Gastrocnemius medialis (tissue), 4 donors: ENCODE results near the gene CCDC160. TPM values are rescaled to one million over a fixed set of nuclear protein-coding genes. Genes with fewer than 3 reads are reported as not detected.
"Not testable (repeated sequence)": the region's sequence is repeated elsewhere in the genome, so short reads cannot be mapped to it uniquely, and the experiment has no call there.

Experiments
- ATAC-seq, 2 donors: fragments of 150-250 bp; one replicate each; pipeline ENCODE4 v1.9.1; 2016
- DNase-seq, 2 donors: peaks; one replicate each; pipeline ENCODE4 v3.0.0-alpha.2; 2019
- H3K27ac ChIP-seq, 4 donors: fragments of 200-600 bp; sonication (generic); 1 replicate in 1 of 4; 2 replicates in 3 of 4; pipeline ENCODE4 v1.5.1; 2016 to 2018; ENCODE audit warnings: mild to moderate bottlenecking in 2 of 4, moderate library complexity in 1 of 4
- H3K27me3 ChIP-seq, 3 donors: fragments of 200-600 bp; sonication (generic) in 2 of 3; 1 replicate in 1 of 3; 2 replicates in 2 of 3; pipeline versions ENCODE4 v1.5.1 to v1.6.0; 2016 to 2019; ENCODE audit warnings: mild to moderate bottlenecking in 1 of 3, moderate library complexity in 1 of 3
- H3K36me3 ChIP-seq, 2 donors: fragments of 200-600 bp; sonication (generic) in 1 of 2; one replicate each; pipeline ENCODE4 v1.5.1; 2017 to 2018
- H3K4me1 ChIP-seq, 2 donors: fragments of 200-600 bp; sonication (generic) in 1 of 2; one replicate each; pipeline ENCODE4 v1.5.1; 2016 to 2017; ENCODE audit warnings: mild to moderate bottlenecking in 2 of 2
- H3K4me3 ChIP-seq, 4 donors: fragments of 200-600 bp; sonication (generic) in 3 of 4; 1 replicate in 1 of 4; 2 replicates in 3 of 4; pipeline ENCODE4 v1.5.1; 2016 to 2019; ENCODE audit warnings: mild to moderate bottlenecking in 2 of 4
- H3K9me3 ChIP-seq, 3 donors: fragments of 200-600 bp; sonication (generic) in 2 of 3; 1 replicate in 1 of 3; 2 replicates in 2 of 3; pipeline ENCODE4 v1.5.1; 2016 to 2019
- CTCF ChIP-seq, 5 experiments: fragments of 450-650 bp in 3 of 5; fragments of 200-600 bp in 2 of 5; sonication (generic) in 2 of 5; IDR thresholded peaks in 4 of 5; conservative IDR thresholded peaks in 1 of 5; 1 replicate in 4 of 5; 2 replicates in 1 of 5; pipeline ENCODE4 v1.5.1; 2016 to 2019; ENCODE audit warnings: antibody characterized with exemption in 5 of 5, mild to moderate bottlenecking in 3 of 5, moderate library complexity in 3 of 5
- POLR2A ChIP-seq, 2 donors: fragments of 450-650 bp; IDR thresholded peaks; one replicate each; pipeline ENCODE4 v1.6.1; 2017; ENCODE audit warnings: antibody characterized with exemption in 2 of 2, mild to moderate bottlenecking in 2 of 2, moderate library complexity in 2 of 2
- in situ Hi-C, 4 donors: fragments of 200-750 bp; cut with MboI; loops; one replicate each; pipeline versions ENCODE4 v1.15.0 to v1.8.0; 2017; ENCODE audit warnings: low sequenced_read_pairs in 4 of 4
- intact Hi-C: fragments of 100-400 bp; cut with DNase I; formaldehyde crosslinking; loops from one replicate; pipeline ENCODE4 v1.15.1; 2023; ENCODE audit warnings: low total_unique reads
- total RNA-seq, 4 donors: library from RNA; depleted of rRNA; stranded (reverse); fragments of >200 nt; gene quantifications; one replicate each; pipeline versions ENCODE4 v1.1.0 to v1.2.3, GENCODE V29; 2016

The CCDC160 gene
- total RNA-seq, 4 donors from 2014 or later: 0.20 to 1.2 TPM; not detected in 2

- Histone ChIP-seq H3K4me1 (no peaks in the 10 kb centered on the region), H3K36me3 (no peaks in the 10 kb centered on the region), H3K27ac (no peak overlapping the region), H3K4me3 (no peak overlapping the region), H3K9me3 (no peaks in the 10 kb centered on the region), H3K27me3 (no peaks in the 10 kb centered on the region)
- in situ Hi-C loops: no loop called here
- DNase-seq (no peak), ATAC-seq (no peak)
- intact Hi-C loops: no loop called here
- TF ChIP-seq POLR2A (IDR thresholded peaks at IDR 0.05) (no peak), CTCF (IDR thresholded peaks at IDR 0.05 in 4 of 5, conservative IDR thresholded peaks at IDR 0.05 in 1 of 5) (no peak)
These were observed 21.2 kb downstream of the CCDC160 start for GRCh38 chrX:134258202-134258601.

GRCh38 chrX:134285934-134286333 lies 49.0 kb downstream of the CCDC160 start:
- H3K27ac ChIP-seq, H3K4me1 ChIP-seq, DNase-seq, H3K27me3 ChIP-seq, intact Hi-C loops, H3K36me3 ChIP-seq, ATAC-seq, H3K4me3 ChIP-seq, H3K9me3 ChIP-seq, in situ Hi-C loops: not testable (repeated sequence)

- TF ChIP-seq POLR2A (IDR thresholded peaks at IDR 0.05): no peak
- in situ Hi-C loops: no loop called here
These were observed 50.4 kb downstream of the CCDC160 start for GRCh38 chrX:134287346-134287745.

GRCh38 chrX:134294548-134294947 lies 57.6 kb downstream of the CCDC160 start:
- no peak for DNase-seq
- Histone ChIP-seq H3K36me3 (no peaks in the 10 kb centered on the region), H3K9me3 (no peaks in the 10 kb centered on the region), H3K4me3 (no peak overlapping the region), H3K4me1 (no peaks in the 10 kb centered on the region), H3K27ac (no peak overlapping the region), H3K27me3 (no peaks in the 10 kb centered on the region)
- no peak for TF ChIP-seq POLR2A (IDR thresholded peaks at IDR 0.05)
- TF ChIP-seq CTCF (IDR thresholded peaks at IDR 0.05 in 4 of 5, conservative IDR thresholded peaks at IDR 0.05 in 1 of 5): peak in 1 of 5 experiments; percentile 24
- in situ Hi-C loops (no loop called here), intact Hi-C loops (no loop called here)
- ATAC-seq: no peak

More at GRCh38 chrX:134287346-134287745, 50.4 kb downstream of the CCDC160 start:
- ATAC-seq (no peak), DNase-seq (no peak)
- H3K4me3 ChIP-seq: no peak overlapping the region
- no peaks in the 10 kb centered on the region for H3K9me3 ChIP-seq
- H3K36me3 ChIP-seq: no peaks in the 10 kb centered on the region
- no peak overlapping the region for H3K27ac ChIP-seq
- no peaks in the 10 kb centered on the region for H3K27me3 ChIP-seq
- intact Hi-C loops: no loop called here
- no peaks in the 10 kb centered on the region for H3K4me1 ChIP-seq

Other genes starting within 250 kb of the CCDC160 start
- gene PHF6, start 136.1 kb downstream of the CCDC160 start, total RNA-seq: 1 to 10 TPM; 3.8 to 7.2 (median 5.7) TPM
- 1 to 10 TPM; 3.0 to 8.8 (median 6.5) TPM for gene HPRT1, start 223.0 kb downstream of the CCDC160 start, total RNA-seq